Fibroblast of villous mesenchyme (primary cell): Measurements from ENCODE around the gene ERVW-1. TPM values are rescaled to one million over a fixed set of nuclear protein-coding genes. Genes with fewer than 3 reads are reported as not detected.

Source experiments
- DNase-seq: peaks from one replicate; pipeline ENCODE4 v3.0.0-alpha.2; 2010; ENCODE audit warnings: low read depth
- H3K4me3 ChIP-seq: 2 replicates; pipeline ENCODE4 v1.5.1; 2011; ENCODE audit warnings: low read depth, mild to moderate bottlenecking, low read length
- CTCF ChIP-seq: IDR thresholded peaks from 2 replicates; pipeline ENCODE4 v1.5.1; 2012; ENCODE audit warnings: low read depth, mild to moderate bottlenecking, low read length; ENCODE audit not compliant: insufficient read depth
- total RNA-seq: library from RNA; depleted of rRNA; stranded (reverse); fragments of >200 nt; gene quantifications from 2 replicates; pipeline ENCODE4 v1.2.3, GENCODE V29; 2012

The ERVW-1 gene
- total RNA-seq, 1 donor = not detected

- no peak overlapping the region for H3K4me3 ChIP-seq
- TF ChIP-seq CTCF = no peak
- DNase-seq = no peak
These were observed 54.8 kb downstream of the ERVW-1 start for GRCh38 chr7:92422926-92423325.

- H3K4me3 ChIP-seq = no peak overlapping the region
- no peak for DNase-seq
- no peak for TF ChIP-seq CTCF
These were observed 55.9 kb downstream of the ERVW-1 start for GRCh38 chr7:92421676-92422435.

Other genes starting within 250 kb of the ERVW-1 start
- gene KRIT1, start 232.0 kb downstream of the ERVW-1 start, total RNA-seq = 39.0 and 44.9 TPM in 2 replicates
- 58.0 and 91.1 TPM in 2 replicates for gene ANKIB1, start 232.0 kb downstream of the ERVW-1 start, total RNA-seq
- 23.3 and 23.5 TPM in 2 replicates for gene GATAD1, start 30.5 kb downstream of the ERVW-1 start, total RNA-seq
- gene PEX1, start 50.6 kb upstream of the ERVW-1 start, total RNA-seq = 17.1 and 30.2 TPM in 2 replicates
- gene RBM48, start 50.8 kb upstream of the ERVW-1 start, total RNA-seq = 5.8 and 9.9 TPM in 2 replicates
- gene FAM133B, start 112.4 kb upstream of the ERVW-1 start, total RNA-seq = 16.4 and 26.3 TPM in 2 replicates